GM23248 (cell line): Measurements from ENCODE around the gene CPB1.

ENCODE experiments used
- EZH2 ChIP-seq: fragments of 200-600 bp; sonication (generic); IDR thresholded peaks from 2 replicates; pipeline ENCODE4 v1.6.1; 2018; ENCODE audit warnings: antibody characterized with exemption, mild to moderate bottlenecking; ENCODE audit not compliant: insufficient read depth, poor library complexity, severe bottlenecking
- EZH2phosphoT487 ChIP-seq: fragments of 200-600 bp; sonication (generic); IDR thresholded peaks from 2 replicates; pipeline ENCODE4 v1.6.1; 2018; ENCODE audit warnings: antibody characterized with exemption, moderate library complexity, mild to moderate bottlenecking, low read depth; ENCODE audit not compliant: insufficient read depth

GRCh38 chr3:148854061-148854460 lies 26.4 kb downstream of the CPB1 start:
- TF ChIP-seq EZH2 = no peak
- TF ChIP-seq EZH2phosphoT487 = no peak
